DMS79 (cell line): ENCODE results near the gene IL20RB.

Experiments used
- DNase-seq: peaks from one replicate; lab custom pipeline; 2025; lab: John Stamatoyannopoulos, UW

Gene IL20RB

GRCh38 chr3:136957751-136958288 lies at the start of gene IL20RB:
Gene IL20RB, plus strand, starts transcription at chr3:136957983. Its CDS starts 131 bp downstream, at chr3:136958114.
- no peak for DNase-seq

- DNase-seq: no peak
Observed at GRCh38 chr3:136908297-136908696, 49.5 kb upstream of the IL20RB start.

GRCh38 chr3:136909187-136909586 lies 48.6 kb upstream of the IL20RB start:
- DNase-seq: peak; percentile 9

GRCh38 chr3:136910697-136911096 lies 47.1 kb upstream of the IL20RB start:
- DNase-seq: no peak

- no peak for DNase-seq
Observed at GRCh38 chr3:136913168-136913567, 44.6 kb upstream of the IL20RB start.

GRCh38 chr3:136914739-136915138 lies 43.0 kb upstream of the IL20RB start:
- no peak for DNase-seq

GRCh38 chr3:136916223-136916622 lies 41.6 kb upstream of the IL20RB start:
- no peak for DNase-seq

GRCh38 chr3:136919799-136920580 lies 37.8 kb upstream of the IL20RB start:
- no peak for DNase-seq

GRCh38 chr3:136920904-136921611 lies 36.7 kb upstream of the IL20RB start:
- DNase-seq: no peak

- DNase-seq: no peak
Observed at GRCh38 chr3:136925425-136926190, 32.2 kb upstream of the IL20RB start.

- no peak for DNase-seq
Observed at GRCh38 chr3:136928240-136928639, 29.5 kb upstream of the IL20RB start.

- no peak for DNase-seq
Observed at GRCh38 chr3:136929977-136930670, 27.7 kb upstream of the IL20RB start.

GRCh38 chr3:136931606-136932005 lies 26.2 kb upstream of the IL20RB start:
- no peak for DNase-seq

GRCh38 chr3:136932523-136932922 lies 25.3 kb upstream of the IL20RB start:
- no peak for DNase-seq

GRCh38 chr3:136932978-136933772 lies 24.6 kb upstream of the IL20RB start:
- DNase-seq: no peak

GRCh38 chr3:136937175-136937574 lies 20.6 kb upstream of the IL20RB start:
- DNase-seq: no peak

- DNase-seq: no peak
Observed at GRCh38 chr3:136937851-136938250, 19.9 kb upstream of the IL20RB start.

GRCh38 chr3:136938334-136938733 lies 19.4 kb upstream of the IL20RB start:
- no peak for DNase-seq

GRCh38 chr3:136939489-136939888 lies 18.3 kb upstream of the IL20RB start:
- DNase-seq: no peak

- DNase-seq: no peak
Observed at GRCh38 chr3:136942803-136943202, 15.0 kb upstream of the IL20RB start.

GRCh38 chr3:136943436-136943835 lies 14.3 kb upstream of the IL20RB start:
- no peak for DNase-seq
